Lung microvascular endothelial cell (primary cell): ENCODE results near the gene PI4KA. TPM values are rescaled to one million over a fixed set of nuclear protein-coding genes. Genes with fewer than 3 reads are reported as not detected.
"Not testable (repeated sequence)": the region's sequence is repeated elsewhere in the genome, so short reads cannot be mapped to it uniquely, and the experiment has no call there.

ENCODE experiments used
- DNase-seq, 2 donors: peaks; one replicate each; pipeline versions ENCODE4 v3.0.0 to v3.0.0-alpha.2; 2010; ENCODE audit warnings: low read depth in 2 of 2
- total RNA-seq: library from RNA; depleted of rRNA; stranded (reverse); fragments of >200 nt; gene quantifications from 2 replicates; pipeline ENCODE4 v1.2.1, GENCODE V29; 2014

PI4KA gene
- total RNA-seq, 1 donor from 2014 or later: 22.2 TPM

GRCh38 chr22:20779014-20779817 lies 79.4 kb downstream of the PI4KA start:
- DNase-seq: no peak

GRCh38 chr22:20777420-20778177 lies 81.0 kb downstream of the PI4KA start:
- peak; percentile 48 to 88 for DNase-seq

DNA sequence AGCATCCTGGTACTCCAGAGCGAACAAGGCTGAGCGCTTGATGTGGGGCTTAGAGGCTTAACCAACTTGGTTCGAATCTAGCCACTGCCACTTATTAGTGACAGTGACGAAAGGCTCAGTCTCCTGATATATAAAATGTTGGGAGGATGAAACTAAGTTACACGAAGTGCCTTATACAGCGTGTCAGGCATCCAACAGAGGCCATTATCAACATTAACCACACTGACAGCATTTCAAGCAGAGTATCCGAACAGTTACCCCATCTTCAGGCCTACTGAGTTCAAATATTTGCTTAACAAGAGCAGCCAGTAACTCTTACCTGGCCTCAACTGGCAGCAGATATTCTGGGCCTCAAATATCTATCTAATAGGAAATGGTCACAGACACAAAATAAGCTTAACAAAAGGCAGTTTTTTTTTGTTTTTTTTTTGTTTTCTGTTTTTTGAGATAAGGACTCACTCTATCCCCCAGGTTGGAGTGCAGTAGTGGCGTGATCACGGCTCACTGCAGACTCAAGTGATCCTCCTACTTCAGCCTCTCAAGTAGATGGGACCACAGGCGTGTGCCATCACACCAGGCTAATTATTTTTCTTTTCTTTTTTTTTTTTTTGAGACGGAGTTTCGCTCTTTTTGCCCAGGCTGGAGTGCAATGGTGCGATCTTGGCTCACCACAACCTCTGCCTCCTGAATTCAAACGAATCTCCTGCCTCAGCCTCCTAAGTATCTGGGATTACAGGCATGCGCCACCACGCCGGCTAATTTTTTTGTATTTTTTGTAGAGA lies 81.8 kb downstream of the PI4KA start:
- no peak for DNase-seq

DNA sequence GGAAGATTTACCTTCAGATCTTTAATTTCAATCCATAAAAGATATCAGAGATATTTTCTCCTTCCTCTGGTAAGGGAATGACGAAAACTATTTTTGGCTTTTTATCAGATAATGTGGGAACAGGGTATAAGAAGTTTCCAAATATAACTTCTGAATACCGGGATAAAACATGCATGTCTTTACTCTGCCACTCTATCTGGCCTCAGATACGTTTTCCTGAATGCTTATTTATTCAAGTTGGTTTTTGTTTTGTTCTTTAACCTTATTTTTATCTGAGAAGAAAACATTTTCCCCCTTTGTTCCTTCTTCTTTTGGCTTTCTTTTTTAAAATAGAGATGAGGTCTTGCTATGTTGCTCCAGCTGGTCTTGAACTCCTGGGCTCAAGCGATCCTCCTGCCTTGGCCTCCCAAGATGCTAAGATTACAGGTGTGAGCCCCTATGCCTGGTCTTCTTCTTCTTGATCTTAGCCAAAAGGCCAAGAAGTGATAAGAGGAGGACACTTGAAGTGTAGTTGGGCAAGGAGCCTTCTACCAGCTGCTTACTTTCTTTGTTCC lies 83.2 kb downstream of the PI4KA start:
- no peak for DNase-seq

GRCh38 chr22:20774882-20775281 lies 83.7 kb downstream of the PI4KA start:
- DNase-seq: no peak

GRCh38 chr22:20773793-20774212 lies 84.8 kb downstream of the PI4KA start, which contains the start of gene SERPIND1:
Gene SERPIND1 (plus strand): TSS chr22:20774113. CDS start chr22:20779313, 5,200 bp downstream.
- DNase-seq: peak in 1 of 2 donors; percentile 17

- DNase-seq: no peak
Observed at GRCh38 chr22:20771918-20772625, 86.5 kb downstream of the PI4KA start.

GRCh38 chr22:20769496-20769826 lies 89.2 kb downstream of the PI4KA start:
- not testable (repeated sequence) for DNase-seq

DNA sequence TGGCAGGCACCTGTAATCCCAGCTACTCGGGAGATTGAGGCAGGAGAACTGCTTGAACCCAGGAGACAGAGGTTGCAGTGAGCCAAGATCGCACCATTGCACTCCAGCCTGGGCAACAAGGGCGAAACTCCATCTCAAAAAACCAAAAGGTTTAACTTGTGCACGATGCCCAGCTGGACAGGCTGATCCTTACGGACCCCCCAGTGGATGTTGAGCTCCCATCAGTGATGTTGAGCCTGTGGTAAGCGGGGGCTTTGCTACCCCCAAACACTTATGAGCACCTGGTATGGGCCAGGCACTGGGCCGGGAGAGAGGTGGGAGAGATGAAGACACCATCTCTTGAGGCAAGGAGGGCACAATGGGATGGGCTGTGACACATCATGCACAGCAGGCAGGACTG lies 92.1 kb downstream of the PI4KA start:
- no peak for DNase-seq

DNA sequence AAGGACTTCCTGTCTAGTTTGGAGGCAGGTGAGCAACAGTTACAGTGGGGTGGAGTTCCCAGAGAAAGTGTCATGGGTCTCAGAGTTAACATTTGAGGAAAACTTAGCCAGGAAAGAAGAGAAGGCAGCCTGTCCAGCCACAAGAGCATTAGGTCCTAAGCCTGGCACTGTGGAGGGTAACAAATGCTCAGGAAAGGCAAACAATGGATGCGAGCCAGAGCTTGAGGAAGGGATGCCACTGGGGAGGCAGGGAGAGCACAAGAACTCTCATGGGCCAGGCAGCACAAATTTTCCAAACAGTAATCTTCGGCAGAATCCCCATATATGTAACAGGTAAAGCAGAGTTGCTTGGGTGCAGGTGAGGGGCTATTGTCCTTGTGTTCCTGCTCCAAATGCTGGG lies 92.7 kb downstream of the PI4KA start:
- DNase-seq: no peak

DNA sequence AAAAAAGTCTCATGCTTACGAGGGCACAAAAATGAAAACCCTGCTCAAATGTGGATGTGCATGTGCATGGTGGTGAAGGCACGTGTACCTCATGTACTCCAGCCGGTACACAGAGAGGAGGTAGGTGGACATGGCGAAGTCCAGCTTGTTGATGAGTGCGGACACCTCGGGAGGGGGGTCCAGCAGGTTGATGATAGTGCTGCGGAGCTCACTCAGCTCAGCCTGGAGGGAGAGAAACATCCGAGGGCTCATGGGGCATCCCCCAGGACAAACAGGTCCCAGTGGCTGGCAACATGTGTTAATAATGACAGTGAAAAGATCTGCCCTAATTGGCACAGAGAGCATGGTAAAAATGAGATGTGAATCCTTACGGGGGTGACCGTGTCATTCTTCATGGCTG lies 93.9 kb downstream of the PI4KA start:
- no peak for DNase-seq

DNA sequence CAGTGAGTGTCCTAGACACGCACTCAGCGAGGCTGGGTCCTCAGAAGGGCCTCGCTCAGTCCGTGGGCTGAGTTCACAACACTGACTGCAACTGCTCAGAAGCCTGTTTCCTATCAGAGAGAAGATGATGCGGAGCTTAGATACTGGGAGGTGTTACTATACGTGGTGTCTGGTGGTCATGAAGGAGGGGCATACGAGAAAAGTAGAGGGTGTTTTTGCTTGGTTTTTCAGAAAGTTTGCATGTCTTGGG lies 94.2 kb downstream of the PI4KA start:
- DNase-seq: no peak

DNA sequence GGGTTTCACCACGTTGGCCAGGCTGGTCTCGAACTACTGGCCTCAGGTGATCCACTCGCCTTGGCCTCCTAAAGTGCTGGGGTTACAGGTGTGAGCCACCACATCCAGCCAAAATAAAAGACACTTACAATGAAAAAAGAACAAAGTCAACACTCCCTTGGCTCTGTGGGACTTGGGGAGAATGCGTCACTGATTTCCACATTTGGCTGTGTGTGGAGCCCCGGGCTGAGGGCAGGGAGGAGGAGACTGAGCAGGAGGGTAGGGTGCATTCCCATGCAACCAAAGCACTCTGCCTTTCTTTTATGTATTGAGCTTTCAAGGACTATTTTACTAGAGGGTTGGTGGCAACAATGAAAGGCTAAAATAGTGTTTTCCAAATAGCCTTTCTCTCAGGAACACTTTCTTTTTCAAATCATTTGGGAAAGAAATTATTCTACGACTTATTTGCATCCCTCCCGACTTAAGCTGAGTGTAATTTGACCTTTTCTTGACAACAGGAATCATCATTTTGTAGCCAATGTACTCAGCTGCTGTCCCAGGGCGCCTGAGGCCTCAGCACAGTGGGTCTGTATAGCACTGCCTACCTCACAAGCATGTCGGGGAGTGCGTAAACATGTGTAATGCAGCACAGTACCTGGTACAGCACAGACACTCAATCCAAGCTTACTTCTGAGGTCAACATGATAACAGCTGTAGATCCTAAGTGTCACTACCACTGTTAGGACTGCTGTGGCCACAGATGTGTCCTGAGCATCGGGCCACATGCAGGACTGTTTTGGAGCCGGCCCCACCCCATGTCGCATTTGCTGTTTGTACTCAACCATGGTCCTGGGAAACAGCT lies 94.8 kb downstream of the PI4KA start:
- DNase-seq: no peak

- no peak for DNase-seq
Observed at GRCh38 chr22:20762233-20762796, 96.3 kb downstream of the PI4KA start.

GRCh38 chr22:20761536-20761935 lies 97.1 kb downstream of the PI4KA start:
- DNase-seq: no peak

DNA sequence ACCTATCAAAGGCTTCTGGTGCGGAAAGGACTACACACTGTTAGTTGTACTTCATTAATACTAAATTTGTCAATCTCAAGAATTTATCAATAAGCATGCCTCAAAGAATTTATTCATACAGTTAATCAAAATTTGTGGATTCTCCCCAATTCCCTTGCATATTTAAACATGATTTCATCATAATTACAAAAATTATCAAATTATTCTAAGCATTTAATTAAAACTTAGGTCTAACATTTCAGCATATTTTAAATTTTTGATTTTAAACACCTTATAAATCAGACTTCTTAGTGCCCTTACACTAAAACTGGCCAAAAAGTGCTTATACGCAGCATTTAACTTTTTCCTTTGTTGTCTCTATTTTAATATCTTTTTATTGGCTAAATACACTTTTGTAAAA lies 98.5 kb downstream of the PI4KA start:
- no peak for DNase-seq

DNA sequence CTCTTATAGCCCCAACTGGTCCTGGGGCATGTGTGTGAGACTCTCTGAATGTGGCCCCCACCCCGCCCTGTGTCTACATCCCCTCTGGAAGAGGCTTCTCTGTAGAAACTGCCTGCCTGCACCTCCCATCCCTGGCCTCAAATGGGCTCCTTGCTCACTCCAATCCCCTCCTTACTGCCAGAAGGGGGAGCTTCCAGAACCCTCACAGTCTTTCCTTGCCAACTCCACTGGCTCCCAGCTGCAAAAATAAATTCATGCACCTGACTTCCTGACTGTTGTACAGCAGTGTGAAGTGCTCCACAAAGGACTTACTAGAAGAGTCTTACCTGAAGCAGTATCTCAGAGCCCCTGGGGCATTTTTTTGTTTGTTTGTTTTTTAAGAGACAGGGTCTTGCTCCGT lies 99.9 kb downstream of the PI4KA start:
- peak; percentile 15 to 25 for DNase-seq

GRCh38 chr22:20756846-20757245 lies 101.8 kb downstream of the PI4KA start:
- no peak for DNase-seq

DNA sequence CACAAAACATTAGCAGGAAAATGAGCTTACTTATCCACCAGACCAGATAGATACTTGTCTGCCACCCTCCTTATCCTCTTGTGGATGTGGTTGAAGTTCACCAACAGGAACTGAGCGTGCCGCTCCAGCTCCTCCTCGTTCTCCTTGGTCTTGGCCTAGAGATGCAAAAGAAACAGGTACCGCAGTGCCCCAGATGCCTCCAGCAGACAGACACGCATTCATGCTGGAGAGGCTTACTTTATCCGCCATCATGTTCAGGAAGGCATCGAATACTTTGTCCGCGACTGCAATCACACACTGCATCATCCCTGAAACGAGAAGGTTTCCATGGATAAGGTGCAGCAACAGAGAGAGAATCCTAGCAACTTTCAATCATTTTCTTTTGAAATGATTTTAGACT lies 105.7 kb downstream of the PI4KA start:
- no peak for DNase-seq

- no peak for DNase-seq
Observed at GRCh38 chr22:20752104-20752741, 106.4 kb downstream of the PI4KA start.
